Caco-2 (cell line): ENCODE measurements around the gene KIF25. TPM values are rescaled to one million over a fixed set of nuclear protein-coding genes. Genes with fewer than 3 reads are reported as not detected.

Experiments used
- BruUV-seq: library from RNA; stranded (reverse); fragments of 400-500 nt; replicated peaks from 2 replicates; lab custom pipeline; 2021; lab: Mats Ljungman, UMichigan
- CTCF ChIA-PET: fragments of 300-600 bp; sonication (Branson Sonifier 250); formaldehyde crosslinking; loops from one replicate; lab custom pipeline; 2022; ENCODE audit warnings: antibody characterized with exemption; lab: Charles Lee
- POLR2A ChIA-PET: fragments of 300-600 bp; sonication (Branson Sonifier 250); formaldehyde crosslinking; loops from one replicate; lab custom pipeline; 2022; ENCODE audit warnings: antibody characterized with exemption; lab: Charles Lee
- DNase-seq, 2 experiments: peaks; one replicate each; pipeline versions ENCODE4 v3.0.0 to v3.0.0-alpha.2; 2020 to 2022
- H3K27me3 ChIP-seq: replicated peaks from 2 replicates; pipeline ENCODE4 v1.6.0; 2011; ENCODE audit warnings: low read length; ENCODE audit not compliant: control insufficient read depth, insufficient read depth
- H3K36me3 ChIP-seq: 2 replicates; pipeline ENCODE4 v1.5.1; 2011; ENCODE audit warnings: low read length; ENCODE audit not compliant: control insufficient read depth, insufficient read depth
- H3K4me1 ChIP-seq: fragments of 250-450 bp; sonication (Bioruptor Pico); 2 replicates; pipeline ENCODE4 v1.5.1; 2020; ENCODE audit warnings: mild to moderate bottlenecking
- H3K4me3 ChIP-seq: 2 replicates; pipeline ENCODE4 v1.5.1; 2011; ENCODE audit warnings: low read depth, mild to moderate bottlenecking, control low read depth, low read length
- H3K9me3 ChIP-seq: fragments of 250-450 bp; sonication (Bioruptor Pico); 2 replicates; pipeline ENCODE4 v1.5.1; 2020; ENCODE audit warnings: mild to moderate bottlenecking, moderate library complexity
- H3K27ac Mint-ChIP-seq: one replicate; pipeline ENCODE4 v1.8.0; 2022; ENCODE audit warnings: mixed read lengths; ENCODE audit not compliant: unreplicated experiment
- H3K27me3 Mint-ChIP-seq: one replicate; pipeline ENCODE4 v1.8.0; 2022; ENCODE audit warnings: mixed read lengths; ENCODE audit not compliant: insufficient read depth, unreplicated experiment
- H3K36me3 Mint-ChIP-seq: one replicate; pipeline ENCODE4 v1.8.0; 2022; ENCODE audit warnings: mild to moderate bottlenecking, mixed read lengths; ENCODE audit not compliant: insufficient read depth, unreplicated experiment
- H3K4me1 Mint-ChIP-seq: one replicate; pipeline ENCODE4 v1.8.0; 2022; ENCODE audit warnings: low read depth, mixed read lengths; ENCODE audit not compliant: unreplicated experiment
- H3K4me3 Mint-ChIP-seq: one replicate; pipeline ENCODE4 v1.8.0; 2022; ENCODE audit warnings: mild to moderate bottlenecking, moderate library complexity, mixed read lengths; ENCODE audit not compliant: unreplicated experiment
- H3K9me3 Mint-ChIP-seq: one replicate; pipeline ENCODE4 v1.8.0; 2022; ENCODE audit warnings: mixed read lengths; ENCODE audit not compliant: unreplicated experiment
- CTCF ChIP-seq, 2 experiments: fragments of 200-600 bp in 1 of 2; IDR thresholded peaks; 1 replicate in 1 of 2; 2 replicates in 1 of 2; pipeline versions ENCODE4 v1.5.1 to v1.8.0; 2011 to 2022; ENCODE audit warnings: antibody characterized with exemption in 1 of 2, control low read depth in 1 of 2, inconsistent platforms in 1 of 2, low read depth in 1 of 2, low read length in 1 of 2, mild to moderate bottlenecking in 1 of 2, moderate library complexity in 1 of 2; ENCODE audit not compliant: insufficient read depth in 1 of 2, severe bottlenecking in 1 of 2, unreplicated experiment in 1 of 2
- intact Hi-C: fragments of 100-400 bp; cut with micrococcal nuclease; formaldehyde crosslinking; loops from one replicate; pipeline ENCODE4 v1.10.0; 2022; ENCODE audit not compliant: unreplicated experiment
- total RNA-seq: library from RNA; stranded (reverse); gene quantifications from 2 replicates; pipeline ENCODE4 v1.2.3, GENCODE V29; 2022

Gene KIF25
- total RNA-seq, 1 experiment from 2014 or later = not detected

- Mint-ChIP-seq H3K4me1 (peaks cover 5% of the 10 kb centered on the region), H3K4me3 (no peak overlapping the region), H3K36me3 (no peaks in the 10 kb centered on the region), H3K27ac (no peak overlapping the region), H3K9me3 (no peaks in the 10 kb centered on the region), H3K27me3 (peaks cover 4% of the 10 kb centered on the region)
- Histone ChIP-seq H3K4me1 (no peaks in the 10 kb centered on the region; the same call in 1 of the 2 replicates), H3K27me3 (no peaks in the 10 kb centered on the region), H3K9me3 (no peaks in the 10 kb centered on the region), H3K36me3 (no peaks in the 10 kb centered on the region), H3K4me3 (no peak overlapping the region)
- TF ChIP-seq CTCF (IDR thresholded peaks at IDR 0.05; ENCODE audit: insufficient read depth in 1 of 2, low read depth in 1 of 2, low read length in 1 of 2, severe bottlenecking in 1 of 2, unreplicated experiment in 1 of 2) = no peak
- intact Hi-C loops = no loop called here
- ChIA-PET POLR2A (no interaction called here), CTCF (no interaction called here)
- no TSS peak for BruUV-seq
- no peak for DNase-seq
These were observed 29.5 kb downstream of the KIF25 start for GRCh38 chr6:168026925-168027324.

GRCh38 chr6:168027521-168027920 lies 30.1 kb downstream of the KIF25 start:
- DNase-seq = no peak
- POLR2A ChIA-PET = no interaction called here
- peaks cover under 1% of the 10 kb centered on the region for H3K4me1 Mint-ChIP-seq
- BruUV-seq = no TSS peak
- no peak for TF ChIP-seq CTCF (IDR thresholded peaks at IDR 0.05; ENCODE audit: insufficient read depth in 1 of 2, low read depth in 1 of 2, low read length in 1 of 2, severe bottlenecking in 1 of 2, unreplicated experiment in 1 of 2)
- no peak overlapping the region for H3K4me3 Mint-ChIP-seq
- no peak overlapping the region for H3K4me3 ChIP-seq
- H3K36me3 ChIP-seq = no peaks in the 10 kb centered on the region
- no peak overlapping the region for H3K27ac Mint-ChIP-seq
- H3K9me3 ChIP-seq = no peaks in the 10 kb centered on the region
- H3K27me3 ChIP-seq = no peaks in the 10 kb centered on the region
- CTCF ChIA-PET = no interaction called here
- no peaks in the 10 kb centered on the region for H3K36me3 Mint-ChIP-seq
- H3K9me3 Mint-ChIP-seq = no peaks in the 10 kb centered on the region
- H3K27me3 Mint-ChIP-seq = no peaks in the 10 kb centered on the region
- H3K4me1 ChIP-seq = no peaks in the 10 kb centered on the region; the same call in 1 of the 2 replicates
- intact Hi-C loops = no loop called here

GRCh38 chr6:168028181-168028580 lies 30.7 kb downstream of the KIF25 start:
- no peak for DNase-seq
- Mint-ChIP-seq H3K4me1 (no peaks in the 10 kb centered on the region), H3K9me3 (no peaks in the 10 kb centered on the region), H3K36me3 (no peaks in the 10 kb centered on the region), H3K27ac (no peak overlapping the region), H3K4me3 (no peak overlapping the region), H3K27me3 (no peaks in the 10 kb centered on the region)
- CTCF ChIA-PET = no interaction called here
- POLR2A ChIA-PET = no interaction called here
- Histone ChIP-seq H3K27me3 (no peaks in the 10 kb centered on the region), H3K9me3 (no peaks in the 10 kb centered on the region), H3K4me3 (no peak overlapping the region), H3K4me1 (no peaks in the 10 kb centered on the region; the same call in 1 of the 2 replicates), H3K36me3 (no peaks in the 10 kb centered on the region)
- no TSS peak for BruUV-seq
- no peak for TF ChIP-seq CTCF (IDR thresholded peaks at IDR 0.05; ENCODE audit: insufficient read depth in 1 of 2, low read depth in 1 of 2, low read length in 1 of 2, severe bottlenecking in 1 of 2, unreplicated experiment in 1 of 2)
- intact Hi-C loops = no loop called here
